GM08714 (cell line): ENCODE results near the gene LDHAL6A.

ENCODE experiments used
- H3K4me3 ChIP-seq: fragments of 200-500 bp; sonication (Bioruptor generic); 2 replicates; pipeline ENCODE4 v1.5.1; 2014; ENCODE audit warnings: mild to moderate bottlenecking, low read length, inconsistent platforms
- ZNF274 ChIP-seq: IDR thresholded peaks from 2 replicates; pipeline ENCODE4 v1.6.1; 2012; ENCODE audit warnings: mild to moderate bottlenecking, low read depth, low read length

LDHAL6A gene

DNA sequence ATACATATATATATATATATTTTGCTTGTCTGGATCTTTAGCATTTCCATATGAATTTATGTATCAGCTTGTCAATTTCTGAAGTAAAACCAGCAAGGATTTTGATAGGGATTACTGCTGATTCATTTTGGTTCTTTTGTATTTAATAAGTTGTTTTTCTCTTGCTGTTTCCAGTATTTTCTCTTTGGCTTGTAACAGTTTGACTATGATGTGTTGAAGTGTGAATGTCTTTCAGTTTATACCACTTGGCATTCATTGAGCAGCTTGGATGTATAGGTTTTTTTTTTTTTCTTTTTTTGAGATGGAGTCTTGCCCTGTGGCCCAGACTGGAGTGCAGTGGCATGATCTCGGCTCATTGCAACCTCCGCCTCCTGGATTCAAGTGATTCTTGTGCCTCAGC lies 12.4 kb downstream of the LDHAL6A start:
- TF ChIP-seq ZNF274: no peak
- H3K4me3 ChIP-seq: no peak overlapping the region

DNA sequence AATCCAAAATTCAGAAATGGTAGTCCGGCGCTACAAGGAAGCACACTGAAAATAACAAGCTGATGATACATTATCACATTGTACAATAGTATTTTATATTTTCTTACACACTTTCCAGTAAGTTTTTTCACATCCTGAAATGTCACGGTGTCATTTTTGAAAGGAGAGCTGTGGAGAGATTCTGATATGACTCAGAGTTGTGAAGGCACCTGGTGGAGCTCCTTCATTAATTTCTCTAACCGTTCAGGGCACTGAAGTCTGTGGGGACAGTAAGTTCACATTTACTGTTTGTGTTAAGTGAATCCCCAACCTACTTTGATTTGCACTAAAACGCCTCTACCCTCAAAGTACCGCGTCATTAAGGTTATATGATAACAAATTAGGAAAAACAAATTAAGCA lies 13.3 kb downstream of the LDHAL6A start:
- TF ChIP-seq ZNF274: no peak

DNA sequence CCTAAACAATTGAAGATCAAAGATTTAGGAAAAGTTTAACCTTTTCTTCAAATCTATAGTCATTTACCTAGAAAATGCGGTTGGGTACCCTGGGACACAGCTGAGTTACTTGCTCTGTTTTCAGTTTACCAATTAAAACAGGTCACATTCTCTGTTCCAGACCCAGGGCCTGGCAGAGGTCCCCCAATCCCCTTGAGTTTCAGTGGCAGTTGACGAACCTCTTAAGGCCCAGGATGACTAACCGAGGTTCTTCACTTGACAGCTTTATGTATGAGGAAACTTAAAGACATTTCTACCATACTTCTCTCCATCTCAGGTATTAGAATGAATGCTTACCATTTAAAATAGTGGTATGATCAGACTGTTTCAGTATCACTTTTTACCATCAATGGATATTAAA lies 16.3 kb downstream of the LDHAL6A start:
- no peak overlapping the region for H3K4me3 ChIP-seq
- TF ChIP-seq ZNF274: no peak

More for the DNA sequence above, 13.3 kb downstream of the LDHAL6A start:
- no peak overlapping the region for H3K4me3 ChIP-seq

DNA sequence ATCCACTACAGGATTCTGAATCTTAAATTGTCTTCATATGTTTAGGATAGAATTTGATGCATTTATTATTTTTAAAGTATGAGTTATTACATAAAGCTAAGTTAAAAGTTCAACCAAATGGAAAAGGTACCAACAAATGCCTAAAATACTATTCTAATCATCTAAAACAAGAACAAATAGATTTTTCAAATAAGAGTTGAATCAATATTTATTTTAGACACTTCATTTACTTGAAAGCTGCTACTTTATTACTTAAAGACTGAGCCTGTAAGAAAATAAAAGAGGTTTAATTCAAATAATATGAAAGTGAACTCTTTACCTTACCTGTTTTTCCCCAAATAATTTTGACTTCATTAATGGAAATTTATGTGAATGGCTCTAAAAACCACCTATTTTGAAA lies 16.9 kb downstream of the LDHAL6A start:
- TF ChIP-seq ZNF274: no peak
- no peak overlapping the region for H3K4me3 ChIP-seq

DNA sequence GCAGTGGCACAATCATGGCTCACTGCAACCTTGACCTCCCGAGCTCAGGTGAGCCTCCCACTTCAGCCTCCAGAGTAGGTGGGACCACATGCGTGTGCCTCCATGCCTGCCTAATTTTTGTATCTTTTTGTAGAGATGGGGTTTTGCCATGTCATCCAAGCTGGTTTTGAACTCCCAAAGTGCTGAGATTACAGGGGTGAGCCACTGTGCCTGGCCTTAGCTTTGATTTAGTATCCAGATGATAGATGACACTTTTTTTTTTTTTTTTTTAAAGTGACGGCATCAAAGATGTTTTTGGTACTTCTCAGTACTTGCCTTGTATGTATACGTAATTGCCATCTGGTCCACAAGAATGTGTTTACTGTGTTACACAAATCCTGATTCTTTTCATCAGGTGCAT lies 23.4 kb downstream of the LDHAL6A start:
- TF ChIP-seq ZNF274: no peak
- H3K4me3 ChIP-seq: no peak overlapping the region

DNA sequence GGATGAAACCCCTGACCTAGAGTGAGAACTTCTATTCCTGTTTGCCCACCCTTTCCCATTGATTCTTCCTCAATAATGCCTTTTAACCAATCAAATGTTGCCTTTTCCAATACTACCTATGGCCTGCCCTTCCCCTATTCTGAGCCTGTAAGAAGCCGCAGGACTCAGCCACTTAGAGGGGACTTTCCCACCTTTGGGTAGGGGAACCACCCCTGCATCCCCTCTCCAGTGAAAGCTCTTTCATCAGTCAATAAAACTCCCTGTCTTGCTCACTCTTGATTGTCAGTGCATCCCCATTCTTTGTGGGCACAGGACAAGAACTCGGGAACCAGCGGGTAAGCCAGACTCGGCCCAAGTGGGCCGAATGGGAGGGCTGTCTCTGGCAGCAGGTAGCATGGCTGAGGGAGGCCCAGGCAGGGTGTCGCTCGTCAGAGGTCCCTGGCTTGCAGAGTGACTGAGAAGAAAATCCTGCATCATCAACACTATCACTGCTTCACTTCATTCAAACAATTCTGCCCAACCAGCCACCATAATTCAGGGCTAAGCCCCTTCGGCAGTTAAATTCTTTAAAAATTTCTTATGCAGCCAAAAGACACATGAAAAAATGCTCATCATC lies 30.4 kb downstream of the LDHAL6A start:
- no peak for TF ChIP-seq ZNF274
- no peak overlapping the region for H3K4me3 ChIP-seq

DNA sequence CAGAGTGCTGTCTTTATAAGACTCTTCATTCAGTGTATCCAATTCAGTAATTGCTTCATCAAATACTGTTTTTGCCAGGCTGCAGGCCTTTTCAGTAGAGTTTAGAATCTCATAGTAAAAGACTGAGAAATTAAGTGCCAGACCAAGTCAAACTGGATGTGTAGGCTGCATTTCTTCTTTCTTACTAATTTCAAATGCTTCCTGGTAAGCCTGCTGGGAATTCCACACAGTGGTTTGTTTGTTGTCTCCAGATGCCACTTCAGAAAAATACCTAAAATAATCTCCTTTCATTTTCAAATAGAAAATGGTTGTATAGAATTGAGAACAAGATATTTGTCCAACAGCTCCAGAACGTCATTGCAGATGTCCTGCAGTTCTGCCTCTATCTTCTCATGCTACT lies 34.7 kb downstream of the LDHAL6A start:
- no peak for TF ChIP-seq ZNF274
- H3K4me3 ChIP-seq: no peak overlapping the region

DNA sequence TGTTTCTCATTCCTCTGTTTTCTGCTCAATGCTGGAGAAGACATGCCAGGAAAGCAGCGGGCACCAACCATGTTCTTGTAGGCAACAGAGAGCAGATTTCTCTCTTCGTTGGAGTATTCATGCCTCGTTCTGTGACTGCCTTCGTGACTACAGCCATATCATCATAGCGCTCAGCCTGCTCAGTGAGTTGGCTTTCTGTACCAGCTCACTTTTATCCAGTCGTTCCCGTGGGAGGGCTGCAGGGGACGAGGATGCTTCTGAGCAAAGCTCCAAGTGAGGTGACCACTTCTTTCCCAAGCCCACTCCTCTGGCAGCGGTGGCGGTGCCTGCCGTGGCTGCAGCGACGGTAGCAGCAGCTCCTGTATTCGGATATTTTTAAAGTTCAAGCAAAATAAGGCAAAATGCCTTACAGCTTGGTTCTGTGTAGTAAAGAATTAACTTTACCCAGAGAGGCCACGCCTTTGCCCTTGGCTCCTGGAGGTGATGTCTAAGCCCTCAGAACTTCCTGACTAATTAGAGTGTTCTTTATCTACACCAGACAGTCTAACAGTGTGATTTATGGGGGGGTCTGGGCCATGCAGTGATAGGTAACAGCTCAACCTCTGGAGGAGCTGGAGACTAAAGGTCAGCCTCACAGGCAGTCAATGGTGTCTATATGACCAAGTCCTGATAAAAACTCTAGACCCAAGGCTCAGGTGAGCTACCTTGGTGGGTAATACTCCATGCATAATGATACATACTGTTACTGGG lies 35.3 kb downstream of the LDHAL6A start:
- no peak for TF ChIP-seq ZNF274
- no peak overlapping the region for H3K4me3 ChIP-seq

DNA sequence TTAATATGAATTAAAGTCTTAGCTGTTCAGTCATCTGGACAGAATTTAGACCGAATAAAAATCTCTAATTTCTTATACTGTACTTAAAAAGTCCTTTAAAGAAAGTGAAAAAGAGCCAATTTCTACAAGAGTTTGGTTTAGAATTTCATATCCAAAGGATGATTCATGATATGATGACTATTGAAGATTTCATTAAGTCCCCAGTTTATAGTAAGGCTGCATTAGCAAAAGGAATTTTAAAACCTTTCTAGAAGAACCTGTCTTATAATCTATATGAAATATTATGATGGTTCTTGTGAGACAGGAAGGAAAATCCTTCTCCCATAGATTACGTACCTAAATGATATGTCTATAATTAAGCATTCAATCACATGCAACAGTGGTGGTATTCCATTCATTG lies 36.3 kb downstream of the LDHAL6A start:
- no peak for TF ChIP-seq ZNF274
- H3K4me3 ChIP-seq: no peak overlapping the region

DNA sequence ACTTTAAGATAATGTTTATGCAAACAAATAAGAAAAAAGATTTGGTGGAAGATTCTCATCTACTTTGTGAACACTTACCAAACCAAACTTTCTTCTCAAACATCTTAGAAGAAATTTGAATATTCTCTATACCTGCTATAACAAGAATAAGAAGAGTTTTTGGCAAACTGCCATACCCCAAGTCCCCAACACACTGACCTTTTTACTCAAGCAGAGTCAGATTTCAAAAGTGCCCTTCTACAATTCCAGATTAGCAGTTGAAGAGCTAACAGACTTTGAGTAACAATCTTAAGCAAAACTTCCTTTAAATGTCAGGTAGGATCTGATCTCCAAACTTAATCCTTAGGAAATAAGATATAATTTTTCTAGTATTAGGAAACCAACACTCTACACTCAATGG lies 37.2 kb downstream of the LDHAL6A start:
- no peak overlapping the region for H3K4me3 ChIP-seq
- no peak for TF ChIP-seq ZNF274

DNA sequence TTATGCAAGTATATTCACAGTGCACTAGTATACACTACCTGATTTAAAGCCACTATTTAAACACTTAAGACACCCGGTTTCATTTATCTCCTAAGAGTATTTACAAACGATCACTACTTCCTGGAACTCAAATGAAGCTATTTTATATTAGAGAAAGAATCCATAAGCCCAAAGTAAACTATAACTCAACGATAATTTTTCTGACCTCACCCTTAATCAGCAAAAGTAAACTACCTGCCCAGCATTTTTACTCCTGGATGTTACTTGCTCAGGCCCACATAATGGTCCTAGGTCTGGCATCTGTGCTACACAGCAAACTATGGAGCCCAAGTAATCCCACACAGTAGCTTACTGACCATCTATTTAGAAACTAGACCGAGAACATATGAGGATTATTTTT lies 37.7 kb downstream of the LDHAL6A start:
- TF ChIP-seq ZNF274: no peak
- no peak overlapping the region for H3K4me3 ChIP-seq

DNA sequence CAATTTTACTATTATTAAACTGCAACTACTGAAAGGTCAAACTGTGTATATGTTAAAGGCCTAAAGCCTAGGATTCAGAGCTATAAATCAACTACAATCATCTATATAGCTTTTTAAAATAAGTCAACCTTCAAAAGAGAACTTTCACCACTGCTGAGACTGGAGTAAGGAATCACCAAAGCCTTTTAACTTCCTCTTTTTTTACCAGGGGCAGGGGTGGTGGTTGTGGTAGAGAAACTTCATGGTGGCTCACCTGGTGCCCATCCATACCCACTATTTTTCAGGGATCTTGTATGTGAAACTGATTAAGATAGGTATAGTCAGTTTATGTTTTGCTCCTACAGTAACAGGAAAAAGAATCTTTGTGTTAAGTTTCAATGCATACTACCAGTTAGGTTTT lies 39.6 kb downstream of the LDHAL6A start:
- H3K4me3 ChIP-seq: no peak overlapping the region
- TF ChIP-seq ZNF274: no peak

DNA sequence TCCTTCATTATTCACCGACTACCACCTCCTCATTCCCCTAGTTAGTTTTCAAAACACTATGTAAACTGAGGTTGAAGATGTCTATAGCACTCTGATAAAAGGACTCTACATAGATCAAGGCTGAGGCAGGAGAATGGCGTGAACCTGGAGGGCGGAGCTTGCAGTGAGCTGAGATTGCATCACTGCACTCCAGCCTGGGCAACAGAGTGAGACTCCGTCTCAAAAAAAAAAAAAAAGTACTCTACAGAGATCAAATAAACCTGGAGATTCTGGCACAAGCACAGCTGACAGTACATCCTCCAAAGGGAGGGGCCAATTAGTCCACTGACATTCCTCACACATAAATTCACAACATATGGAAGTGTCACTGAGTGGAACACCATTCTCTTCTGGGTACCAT lies 40.0 kb downstream of the LDHAL6A start:
- TF ChIP-seq ZNF274: no peak
- H3K4me3 ChIP-seq: no peak overlapping the region

DNA sequence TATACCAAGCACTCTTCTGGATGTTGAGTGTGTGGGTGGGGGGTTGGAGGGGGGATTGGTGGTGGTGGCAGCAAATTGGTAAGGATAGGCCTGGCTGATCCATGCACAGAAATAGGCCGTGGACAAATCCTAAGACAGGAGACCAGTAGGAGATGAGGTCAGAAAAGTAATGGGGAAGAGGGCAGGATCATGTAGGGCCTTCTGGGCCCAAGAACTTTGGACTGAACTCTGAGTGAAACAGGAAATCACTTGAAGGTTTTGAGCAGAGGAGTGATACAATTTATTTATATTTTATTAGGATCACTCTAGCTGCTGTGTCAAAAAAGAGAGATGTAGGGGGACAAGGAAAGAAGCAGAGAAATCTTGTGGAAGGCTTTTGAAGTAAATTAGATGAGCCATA lies 42.4 kb downstream of the LDHAL6A start:
- H3K4me3 ChIP-seq: no peak overlapping the region
- TF ChIP-seq ZNF274: no peak

DNA sequence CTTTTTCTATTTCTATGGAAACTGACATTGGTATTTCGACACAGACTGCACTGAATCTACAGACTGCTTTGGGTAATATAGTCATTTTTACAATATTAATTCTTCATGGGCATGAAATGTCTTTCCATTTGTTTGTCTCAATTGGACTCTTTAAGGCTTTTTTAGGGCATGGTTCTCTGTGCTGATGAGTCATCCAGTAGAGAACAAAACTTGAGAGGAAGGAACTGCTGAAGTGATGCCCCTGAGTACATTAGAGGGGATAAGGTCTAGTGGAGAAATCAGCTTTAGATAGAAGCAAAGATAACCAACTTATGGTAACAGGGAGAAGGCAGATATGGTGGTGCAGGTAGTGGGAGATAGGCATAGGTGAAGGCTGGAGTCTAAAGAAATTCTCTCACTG lies 46.0 kb downstream of the LDHAL6A start:
- TF ChIP-seq ZNF274: no peak
- no peak overlapping the region for H3K4me3 ChIP-seq

DNA sequence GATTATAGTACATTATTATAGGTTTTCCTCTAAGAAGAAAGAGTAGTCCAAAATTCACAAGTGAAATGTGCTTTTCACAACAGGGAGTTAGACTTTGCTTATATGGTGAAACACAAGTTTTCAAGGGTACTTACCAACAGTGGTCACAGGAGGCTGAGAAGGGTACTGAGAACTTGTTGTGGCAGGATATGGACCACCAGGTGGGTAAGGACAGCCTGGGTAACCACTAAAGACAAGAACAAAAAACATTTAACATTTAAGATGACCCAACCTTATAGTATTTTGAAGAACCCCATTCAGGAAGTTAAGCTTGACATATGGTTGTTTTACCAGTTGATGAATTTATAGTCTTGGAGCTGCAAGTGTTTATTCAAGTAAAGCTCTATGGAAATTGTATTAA lies 46.7 kb downstream of the LDHAL6A start:
- H3K4me3 ChIP-seq: no peak overlapping the region
- TF ChIP-seq ZNF274: no peak
